BE2C (cell line): ENCODE results near the gene LEKR1.

Source experiments
- DNase-seq: peaks from one replicate; pipeline ENCODE4 v3.0.0-alpha.2; 2020
- H3K27me3 ChIP-seq: fragments of 250-450 bp; sonication (Bioruptor Pico); 2 replicates; pipeline ENCODE4 v1.5.1; 2020; ENCODE audit warnings: mild to moderate bottlenecking
- H3K36me3 ChIP-seq: fragments of 250-450 bp; sonication (Bioruptor Pico); 2 replicates; pipeline ENCODE4 v1.5.1; 2020; ENCODE audit warnings: mild to moderate bottlenecking
- H3K4me1 ChIP-seq: fragments of 250-450 bp; sonication (Bioruptor Pico); 2 replicates; pipeline ENCODE4 v1.5.1; 2020
- H3K4me3 ChIP-seq: 2 replicates; pipeline ENCODE4 v1.5.1; 2011; ENCODE audit warnings: low read depth, low read length
- H3K9me3 ChIP-seq: fragments of 250-450 bp; sonication (Bioruptor Pico); 2 replicates; pipeline ENCODE4 v1.5.1; 2020
- CTCF ChIP-seq: IDR thresholded peaks from 2 replicates; pipeline ENCODE4 v1.5.1; 2012; ENCODE audit warnings: mild to moderate bottlenecking, low read depth, low read length

LEKR1 gene

GRCh38 chr3:156838035-156838434 lies 11.9 kb downstream of the LEKR1 start:
- H3K27me3 ChIP-seq: no peaks in the 10 kb centered on the region
- H3K9me3 ChIP-seq: no peaks in the 10 kb centered on the region
- no peak overlapping the region for H3K4me3 ChIP-seq
- no peak for DNase-seq
- no peaks in the 10 kb centered on the region for H3K4me1 ChIP-seq
- H3K36me3 ChIP-seq: no peaks in the 10 kb centered on the region
- no peak for TF ChIP-seq CTCF

DNA sequence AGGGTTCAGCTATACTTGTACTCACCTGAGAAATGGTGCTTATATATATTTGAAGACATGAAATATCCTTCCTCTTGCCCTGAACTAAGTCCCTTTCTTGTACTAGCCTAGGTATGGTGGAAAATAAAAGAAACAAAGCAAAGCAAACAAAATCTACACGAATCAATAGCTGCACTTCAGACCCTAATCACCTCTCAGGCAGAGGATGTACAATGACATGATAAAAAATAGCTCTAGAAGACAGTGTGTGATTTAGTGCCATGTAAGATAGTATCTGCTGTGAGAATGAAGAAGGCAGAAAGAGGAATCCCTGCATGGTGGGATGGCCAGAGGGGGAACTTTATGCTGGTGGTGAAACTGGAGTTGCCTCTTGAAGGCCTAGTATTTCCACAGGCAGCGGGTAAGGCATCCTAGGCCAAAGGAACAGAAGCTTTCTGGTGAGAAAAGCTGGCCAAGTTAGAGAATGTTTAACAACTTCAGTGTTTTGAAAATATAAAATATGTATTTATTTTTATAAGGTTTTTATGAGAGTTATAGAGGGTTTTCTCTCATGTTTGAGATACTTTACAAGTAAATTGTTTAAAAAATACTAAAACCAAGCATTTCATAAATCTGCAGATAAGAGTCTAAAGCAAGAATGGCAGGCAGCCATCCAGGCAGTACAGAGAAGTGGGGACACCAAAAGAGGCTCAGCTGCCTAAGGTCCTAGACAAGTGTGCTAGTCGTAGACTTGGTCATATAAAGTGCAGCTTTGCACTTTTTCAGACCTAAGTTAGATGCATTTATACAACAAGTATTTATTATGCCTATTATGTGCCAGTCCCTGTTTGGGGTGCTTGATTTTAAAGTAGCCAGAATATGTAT lies 14.9 kb downstream of the LEKR1 start:
- Histone ChIP-seq H3K27me3 (no peaks in the 10 kb centered on the region), H3K36me3 (no peaks in the 10 kb centered on the region), H3K4me3 (no peak overlapping the region), H3K9me3 (no peaks in the 10 kb centered on the region), H3K4me1 (no peaks in the 10 kb centered on the region)
- TF ChIP-seq CTCF: no peak
- DNase-seq: no peak

DNA sequence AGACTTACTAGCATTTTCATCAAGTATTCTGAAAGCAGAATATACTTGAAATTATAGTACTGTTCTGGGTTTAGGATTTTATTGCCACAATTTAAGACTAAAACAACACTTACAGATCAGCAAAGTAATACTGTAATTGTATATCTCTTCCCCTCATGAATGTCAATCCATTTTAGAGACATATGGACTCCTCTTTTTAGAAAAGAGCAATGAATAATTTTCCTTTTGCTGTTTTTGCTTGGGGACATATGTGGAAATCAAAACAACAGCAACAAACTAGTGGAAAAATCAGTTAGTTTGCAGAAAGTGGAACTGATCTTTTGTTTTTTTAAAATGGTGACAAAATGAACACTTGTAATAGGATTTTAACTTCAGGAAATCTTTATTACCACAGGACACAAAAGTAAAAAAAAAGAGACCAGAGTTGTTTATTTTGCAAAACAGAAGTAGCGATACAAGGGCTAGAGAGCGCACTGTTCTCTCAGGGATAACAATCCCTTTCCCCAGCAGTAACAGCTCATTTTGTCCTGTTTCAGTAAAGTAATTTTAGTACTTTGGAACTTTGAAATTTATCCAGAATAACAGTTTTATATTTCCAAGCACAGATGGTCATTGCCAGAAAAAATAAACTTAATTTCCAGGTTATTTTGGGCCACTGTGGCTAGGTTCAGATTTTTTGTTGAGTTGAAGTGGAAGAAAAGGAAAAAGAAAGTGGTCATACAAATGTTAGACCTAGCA lies 17.1 kb downstream of the LEKR1 start:
- Histone ChIP-seq H3K4me1 (no peaks in the 10 kb centered on the region), H3K36me3 (no peaks in the 10 kb centered on the region), H3K27me3 (no peaks in the 10 kb centered on the region), H3K4me3 (no peak overlapping the region), H3K9me3 (no peaks in the 10 kb centered on the region)
- DNase-seq: no peak
- no peak for TF ChIP-seq CTCF

DNA sequence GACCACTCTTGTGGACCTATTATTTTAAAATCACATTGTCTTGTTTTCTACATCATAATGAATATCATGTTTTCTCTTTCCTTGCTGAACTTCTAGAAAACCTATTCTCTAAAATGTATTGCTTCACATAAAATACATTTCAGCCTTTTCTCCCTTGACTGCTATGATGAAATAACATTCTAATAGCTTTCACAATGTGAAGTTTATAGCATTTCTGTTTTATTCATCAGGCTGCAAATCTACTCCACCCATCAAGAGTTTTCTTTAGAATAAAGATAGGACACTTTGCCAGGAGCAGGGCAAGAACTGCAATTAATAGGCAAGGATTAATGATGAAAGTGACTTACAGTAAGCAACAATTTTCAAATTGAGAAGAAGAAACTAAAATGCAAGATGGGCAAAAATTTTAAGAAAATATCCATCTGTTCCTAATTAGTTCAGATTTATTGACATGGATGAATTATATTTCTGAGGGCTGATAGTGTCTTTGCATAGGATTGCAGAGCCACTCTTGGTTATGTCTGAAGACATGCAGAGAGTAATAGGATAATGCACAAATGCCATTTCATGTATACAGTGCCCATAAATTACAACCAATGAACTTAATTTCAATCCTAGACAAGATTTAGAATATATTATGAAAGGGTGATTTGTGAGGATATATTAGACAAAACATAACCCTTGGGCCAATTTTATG lies 21.7 kb downstream of the LEKR1 start:
- H3K4me3 ChIP-seq: no peak overlapping the region
- H3K36me3 ChIP-seq: no peaks in the 10 kb centered on the region
- H3K4me1 ChIP-seq: no peaks in the 10 kb centered on the region
- H3K9me3 ChIP-seq: no peaks in the 10 kb centered on the region
- TF ChIP-seq CTCF: no peak
- H3K27me3 ChIP-seq: no peaks in the 10 kb centered on the region
- no peak for DNase-seq

DNA sequence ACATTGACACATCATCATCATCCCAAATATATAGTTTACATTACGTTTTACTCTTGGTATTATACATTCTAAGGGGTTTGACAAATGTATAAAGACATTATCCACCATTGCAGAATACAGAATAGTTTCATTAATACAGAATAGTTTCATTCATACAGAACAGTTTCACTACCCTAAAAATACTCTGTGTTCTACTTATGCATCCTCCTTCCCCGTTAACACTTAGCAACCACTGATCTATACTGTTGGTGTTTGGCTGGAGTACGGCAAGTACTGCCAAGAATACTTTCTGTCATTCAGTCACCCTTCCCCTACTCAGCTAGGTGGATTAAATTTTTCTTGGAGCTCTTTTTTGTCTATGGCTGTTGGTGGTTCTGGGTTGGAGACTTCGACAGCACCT lies 33.4 kb downstream of the LEKR1 start:
- H3K36me3 ChIP-seq: no peaks in the 10 kb centered on the region
- H3K4me3 ChIP-seq: no peak overlapping the region
- H3K9me3 ChIP-seq: no peaks in the 10 kb centered on the region
- H3K27me3 ChIP-seq: no peaks in the 10 kb centered on the region; the same call in 1 of the 2 replicates
- TF ChIP-seq CTCF: no peak
- no peaks in the 10 kb centered on the region for H3K4me1 ChIP-seq
- DNase-seq: no peak
